ENCODE data around the gene STBD1.
"Not testable (repeated sequence)": the region's sequence is repeated elsewhere in the genome, so short reads cannot be mapped to it uniquely, and the experiment has no call there.

The STBD1 gene

DNA sequence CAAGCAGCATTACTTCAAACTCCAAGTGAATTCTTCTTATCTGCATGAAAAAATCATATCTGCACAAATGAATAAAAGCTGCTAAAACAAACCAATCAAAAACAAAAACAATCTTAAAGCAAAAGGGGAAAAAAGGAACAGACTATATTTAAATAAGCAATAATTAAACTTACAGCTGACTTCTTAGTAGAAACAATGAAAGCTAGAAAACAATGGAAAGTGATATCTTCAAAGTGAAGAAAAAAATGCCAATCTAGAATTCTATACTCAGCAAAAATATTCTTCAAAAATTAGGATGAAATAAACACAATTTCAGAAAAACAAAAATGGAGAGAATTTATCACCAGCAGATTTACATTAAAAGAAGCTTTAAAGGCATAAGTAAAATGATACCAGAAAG lies 20.0 kb downstream of the STBD1 start:
- no peak for DNase-seq

DNA sequence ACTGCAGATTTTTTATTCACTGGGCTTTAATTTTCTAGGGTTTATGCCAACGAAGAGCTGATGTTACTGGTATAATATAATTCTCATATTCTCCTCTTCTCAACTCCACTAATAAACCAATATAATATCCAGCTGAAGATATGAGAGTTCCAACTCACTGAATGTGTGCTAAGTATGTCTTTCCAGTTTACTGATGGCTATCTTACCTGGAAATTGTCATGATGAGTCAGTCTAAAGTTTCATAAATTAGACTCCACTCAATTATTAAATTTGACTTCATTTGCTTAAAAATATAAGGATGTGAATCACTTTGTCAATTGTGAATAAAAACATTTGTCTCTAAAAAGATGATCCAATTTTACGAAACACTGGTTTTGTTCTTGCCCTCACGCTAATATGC lies 28.4 kb downstream of the STBD1 start:
- DNase-seq, result no peak

DNA sequence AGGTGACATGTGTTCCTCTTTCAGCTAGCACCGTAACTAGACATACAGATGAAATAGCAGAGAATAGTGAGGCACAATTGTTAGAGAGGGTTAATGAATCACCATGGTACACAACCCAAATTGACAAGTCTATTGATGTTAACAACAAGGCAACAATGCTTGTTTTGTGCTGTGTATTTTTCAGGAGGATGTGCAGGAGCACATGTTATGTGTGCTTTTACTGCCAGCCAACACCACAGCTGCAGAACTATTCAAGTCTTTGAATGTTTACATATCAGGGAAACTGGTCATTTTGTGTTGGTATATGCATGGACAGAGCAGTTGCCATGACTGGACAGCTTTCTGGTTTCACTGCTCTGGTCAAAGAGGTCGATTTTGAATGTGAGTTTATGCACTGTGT lies 32.8 kb downstream of the STBD1 start:
- no peak for DNase-seq

DNA sequence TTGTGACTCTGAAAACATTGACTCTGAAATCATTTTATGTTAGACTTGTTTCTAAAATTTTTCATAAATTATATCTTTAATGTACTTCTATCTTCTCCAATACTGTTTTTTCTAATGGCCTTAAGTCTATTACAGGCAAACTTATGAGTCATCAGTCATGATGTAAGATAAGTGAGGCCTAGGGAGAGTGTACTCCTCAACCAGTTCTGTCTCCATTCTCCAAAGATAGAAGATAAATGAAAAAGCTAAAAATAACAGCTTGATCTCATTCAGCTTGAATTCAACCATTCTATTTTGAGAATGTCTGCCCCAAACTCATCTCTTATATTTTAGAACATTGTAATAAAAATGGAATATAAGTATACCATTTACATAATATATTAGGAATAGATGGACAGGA lies 34.5 kb downstream of the STBD1 start:
- DNase-seq, result no peak

DNA sequence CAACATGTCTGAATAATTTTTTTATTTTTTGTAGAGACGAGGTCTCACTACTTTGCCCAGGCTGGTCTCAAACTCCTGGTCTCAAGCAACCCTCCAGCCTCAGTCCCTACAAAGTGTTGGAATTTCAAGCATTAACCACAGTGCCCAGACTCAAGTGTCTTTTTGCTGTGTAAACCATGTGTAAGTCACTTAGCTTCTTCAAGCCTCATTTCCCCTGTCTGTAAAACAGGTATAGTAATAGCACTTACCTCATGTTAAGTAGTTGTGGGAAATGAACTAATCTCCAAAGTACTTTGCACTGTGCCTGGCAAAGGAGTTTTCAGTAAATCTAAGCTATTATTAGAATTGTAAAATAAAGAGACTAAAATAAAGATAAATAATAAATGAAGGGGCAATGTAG lies 35.7 kb downstream of the STBD1 start:
- no peak for DNase-seq

DNA sequence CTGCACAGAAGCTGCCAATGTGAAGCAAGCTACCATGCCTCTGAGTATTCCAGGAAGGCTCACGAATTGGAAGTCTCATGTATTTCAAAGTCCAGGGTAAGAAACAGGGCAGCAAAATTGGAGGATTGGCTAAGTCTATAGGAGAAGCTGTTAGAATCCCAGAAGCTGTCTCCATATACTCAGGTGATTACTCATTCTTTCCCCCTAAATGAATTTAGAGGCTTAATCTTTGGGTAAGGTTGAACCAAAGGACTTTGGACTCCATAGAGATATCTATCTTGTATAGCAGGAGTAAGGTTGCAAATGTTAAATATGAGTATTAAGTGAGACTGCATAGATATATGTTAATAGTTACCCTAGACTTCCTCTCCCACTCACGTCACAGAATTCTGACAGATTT lies 36.3 kb downstream of the STBD1 start:
- DNase-seq, result no peak

DNA sequence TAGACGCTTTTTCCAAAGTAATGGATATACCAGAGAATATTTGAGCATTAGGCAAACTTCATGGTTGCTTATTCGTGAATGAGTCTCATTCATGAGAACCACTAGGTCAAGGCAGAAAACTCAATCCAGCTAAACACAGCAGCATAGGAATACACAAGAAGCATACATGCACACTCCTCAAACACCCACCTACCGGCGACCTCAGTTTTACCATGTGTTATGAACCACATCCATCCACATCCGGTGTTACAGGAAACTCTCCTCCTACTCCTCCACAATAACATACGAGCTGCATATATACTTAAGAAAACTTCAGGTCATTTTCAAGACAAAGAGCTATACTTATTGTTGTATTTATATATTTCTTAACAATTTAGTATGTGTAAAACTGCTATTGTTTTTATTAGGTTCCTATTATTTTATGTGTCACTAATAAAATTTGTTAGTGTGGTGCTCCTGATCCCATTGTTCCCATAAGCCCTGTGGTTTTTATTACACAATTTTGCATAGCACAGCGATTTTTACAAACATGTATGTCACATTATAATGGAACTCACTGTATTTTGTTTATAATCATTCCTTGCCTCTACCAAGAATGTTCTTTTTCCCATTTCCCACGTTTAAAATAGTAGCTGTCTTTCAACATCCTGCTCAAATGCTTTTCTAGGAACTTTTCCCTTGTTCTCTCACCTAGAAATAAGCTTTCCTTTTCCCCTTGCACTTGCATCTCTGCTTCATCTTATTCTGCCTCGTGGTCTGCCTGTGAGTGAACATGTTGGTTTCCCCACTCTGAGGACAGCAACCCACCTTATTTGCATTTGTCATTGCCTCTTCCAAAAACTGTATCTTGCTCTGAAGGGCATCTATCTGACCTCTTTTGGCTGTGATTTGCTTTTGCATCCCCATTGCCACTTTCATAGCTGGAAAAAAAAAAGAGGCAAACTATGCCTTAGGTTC lies 48.3 kb downstream of the STBD1 start:
- no peak for DNase-seq

DNA sequence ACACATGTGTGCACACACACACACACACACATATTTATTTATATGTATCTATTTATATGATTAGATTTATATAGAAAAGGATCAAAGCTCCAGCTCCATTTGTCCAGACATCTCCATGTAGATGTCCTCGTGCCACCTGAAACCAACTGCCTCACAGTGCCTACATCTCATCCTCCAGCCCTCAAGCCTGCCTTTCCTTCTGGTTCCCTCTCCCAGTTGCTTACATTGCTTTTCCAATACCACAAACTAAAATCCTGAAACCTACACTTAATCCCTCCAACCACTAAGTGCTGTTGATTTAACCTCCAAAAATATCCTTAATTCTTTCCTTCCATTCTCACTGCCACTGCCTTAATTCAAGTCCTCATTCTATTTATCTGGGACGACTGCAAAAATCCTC lies 51.4 kb downstream of the STBD1 start:
- no peak for DNase-seq

DNA sequence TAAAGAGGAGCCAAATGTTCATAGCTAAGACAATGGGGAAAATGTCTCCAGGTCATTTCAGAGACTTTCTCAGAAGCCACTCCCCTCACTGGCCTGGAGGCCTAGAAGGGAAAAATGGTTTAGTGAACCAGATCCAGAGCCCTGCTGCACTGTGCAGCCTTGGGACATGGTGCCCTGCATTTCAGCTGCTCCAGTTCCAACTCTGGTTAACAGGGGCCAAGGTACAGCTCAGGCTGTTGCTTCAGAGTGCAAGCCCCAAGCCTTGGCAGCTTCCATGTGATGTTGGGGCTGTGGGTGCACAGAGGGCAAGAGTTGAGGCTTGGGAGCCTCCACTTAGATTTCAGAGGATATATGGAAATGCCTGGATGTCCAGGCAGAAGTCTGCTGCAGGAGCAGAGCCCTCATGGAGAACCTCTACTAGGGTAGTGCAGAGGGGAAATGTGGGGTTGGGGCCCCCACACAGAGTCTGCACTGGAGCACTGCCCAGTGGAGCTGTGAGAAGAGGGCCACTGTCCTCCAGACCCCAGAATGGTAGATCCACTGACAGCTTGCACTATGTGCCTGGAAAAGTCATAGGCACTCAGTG lies 53.4 kb downstream of the STBD1 start:
- not testable (repeated sequence) for DNase-seq

Data from NCI-H526 (cell line).